Inflammatory macrophage treated with lipopolysaccharide for 1 hour (primary cell): Measurements from ENCODE around the gene RAD51B.

Experiments
- DNase-seq, 2 donors: peaks; one replicate each; pipeline ENCODE4 v3.0.0-alpha.2; 2020 to 2022

RAD51B gene

GRCh38 chr14:68312884-68313610, 493.5 kb downstream of the RAD51B start:
- DNase-seq: no peak

GRCh38 chr14:68314642-68315041, 495.1 kb downstream of the RAD51B start:
- DNase-seq: no peak

GRCh38 chr14:68315081-68315480, 495.5 kb downstream of the RAD51B start:
- no peak for DNase-seq

GRCh38 chr14:68316078-68316868, 496.7 kb downstream of the RAD51B start:
- DNase-seq: no peak

GRCh38 chr14:68317239-68317638, 497.7 kb downstream of the RAD51B start:
- DNase-seq: no peak

- no peak for DNase-seq
Measured at GRCh38 chr14:68318828-68319227, 499.2 kb downstream of the RAD51B start.

GRCh38 chr14:68320495-68320894, 500.9 kb downstream of the RAD51B start:
- DNase-seq: no peak

- no peak for DNase-seq
Measured at GRCh38 chr14:68322940-68323620, 503.5 kb downstream of the RAD51B start.

GRCh38 chr14:68325267-68325807, 505.8 kb downstream of the RAD51B start:
- no peak for DNase-seq

- DNase-seq: peak in 1 of 2 donors; percentile 8
Measured at GRCh38 chr14:68327231-68327630, 507.7 kb downstream of the RAD51B start.

- DNase-seq: no peak
Measured at GRCh38 chr14:68328509-68328908, 508.9 kb downstream of the RAD51B start.

GRCh38 chr14:68331426-68331825, 511.8 kb downstream of the RAD51B start:
- peak; percentile 30 to 31 for DNase-seq

- DNase-seq: no peak
Measured at GRCh38 chr14:68331991-68332390, 512.4 kb downstream of the RAD51B start.

GRCh38 chr14:68333262-68333661, 513.7 kb downstream of the RAD51B start:
- peak in 1 of 2 donors; percentile 9 for DNase-seq

GRCh38 chr14:68335312-68335711, 515.7 kb downstream of the RAD51B start:
- no peak for DNase-seq

GRCh38 chr14:68336165-68336564, 516.6 kb downstream of the RAD51B start:
- DNase-seq: no peak

- peak in 1 of 2 donors; percentile 24 for DNase-seq
Measured at GRCh38 chr14:68337279-68337678, 517.7 kb downstream of the RAD51B start.

- DNase-seq: no peak
Measured at GRCh38 chr14:68340262-68340661, 520.7 kb downstream of the RAD51B start.

GRCh38 chr14:68341411-68342212, 522.0 kb downstream of the RAD51B start:
- no peak for DNase-seq

- no peak for DNase-seq
Measured at GRCh38 chr14:68342216-68342763, 522.7 kb downstream of the RAD51B start.

GRCh38 chr14:68343534-68344118, 524.0 kb downstream of the RAD51B start:
- DNase-seq: no peak

GRCh38 chr14:68345738-68346137, 526.2 kb downstream of the RAD51B start:
- DNase-seq: no peak
